Measurements from ENCODE around the gene ZNF277. TPM values are rescaled to one million over a fixed set of nuclear protein-coding genes. Genes with fewer than 3 reads are reported as not detected.
"Not testable (repeated sequence)": the region's sequence is repeated elsewhere in the genome, so short reads cannot be mapped to it uniquely, and the experiment has no call there.

Gene ZNF277
- total RNA-seq, 1 experiment from 2014 or later: 12.8 TPM

DNA sequence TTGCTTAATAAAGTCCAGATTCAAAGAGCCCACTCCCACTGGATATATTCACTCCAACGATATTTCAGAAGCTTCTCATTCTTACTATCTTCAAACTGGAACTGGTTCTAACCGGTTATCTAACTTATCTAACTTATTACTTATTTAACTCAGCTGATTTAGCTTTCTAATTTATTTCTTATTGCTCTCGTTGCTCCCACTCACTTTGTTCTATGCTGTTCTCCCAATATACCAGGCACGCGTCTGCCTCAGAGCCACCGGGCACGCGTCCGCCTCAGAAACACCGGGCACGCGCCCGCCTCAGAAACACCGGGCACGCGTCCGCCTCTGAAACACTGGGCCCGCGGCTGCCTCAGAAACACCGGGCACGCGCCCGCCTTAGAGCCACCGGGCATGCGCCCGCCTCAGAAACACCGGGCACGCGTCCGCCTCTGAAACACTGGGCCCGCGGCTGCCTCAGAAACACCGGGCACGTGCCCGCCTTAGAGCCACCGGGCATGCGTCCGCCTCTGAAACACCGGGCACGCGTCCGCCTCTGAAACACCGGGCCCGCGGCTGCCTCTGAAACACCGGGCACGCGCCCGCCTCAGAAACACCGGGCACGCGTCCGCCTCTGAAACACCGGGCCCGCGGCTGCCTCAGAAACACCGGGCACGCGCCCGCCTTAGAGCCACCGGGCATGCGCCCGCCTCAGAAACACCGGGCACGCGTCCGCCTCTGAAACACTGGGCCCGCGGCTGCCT is 184.8 kb downstream of the ZNF277 start:
- H3K27ac ChIP-seq (ENCODE audit: low read length); H3K4me1 ChIP-seq (ENCODE audit: control insufficient read depth, insufficient read depth, low read length); intact Hi-C loops (cut with micrococcal nuclease; ENCODE audit: unreplicated experiment); H3K27me3 ChIP-seq (ENCODE audit: control insufficient read depth, insufficient read depth, low read length); H3K36me3 ChIP-seq (ENCODE audit: control insufficient read depth, insufficient read depth, low read length); H3K9me3 ChIP-seq (ENCODE audit: control insufficient read depth, insufficient read depth, low read depth, low read length); CTCF ChIA-PET; in situ Hi-C loops (cut with HindIII; ENCODE audit: low pct_unique_long_range_greater_than_20kb, low sequenced_read_pairs); BruUV-seq (replicated peaks): not testable (repeated sequence)
- ATAC-seq (peak; percentile 72), DNase-seq (ENCODE audit: low read depth, low spot score) (peak; percentile 28)
- POLR2A ChIA-PET: interaction anchor here (0.7 kb wide), 1 partner anchor 304 kb away, joined by 3 read pairs; no protein-coding TSS in a partner anchor
- H3K4me3 ChIP-seq (ENCODE audit: low read depth in 2 of 2, low read length in 2 of 2): peak overlapping the region; percentile 45 to 79
- TF ChIP-seq TCF7L2 (IDR thresholded peaks at IDR 0.05; ENCODE audit: low read depth, low read length): peak; percentile 65

DNA sequence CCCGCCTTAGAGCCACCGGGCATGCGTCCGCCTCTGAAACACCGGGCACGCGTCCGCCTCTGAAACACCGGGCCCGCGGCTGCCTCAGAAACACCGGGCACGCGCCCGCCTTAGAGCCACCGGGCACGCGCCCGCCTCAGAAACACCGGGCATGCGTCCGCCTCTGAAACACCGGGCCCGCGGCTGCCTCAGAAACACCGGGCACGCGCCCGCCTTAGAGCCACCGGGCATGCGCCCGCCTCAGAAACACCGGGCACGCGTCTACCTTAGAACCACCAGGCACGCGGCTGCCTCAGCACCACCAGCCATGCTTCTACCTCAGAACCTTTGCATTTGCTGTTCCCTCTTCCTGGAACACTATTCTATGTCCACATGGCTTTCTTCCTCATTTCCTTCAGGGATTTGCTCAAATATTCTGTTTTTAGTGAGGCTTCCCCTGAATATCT is 185.4 kb downstream of the ZNF277 start:
- H3K9me3 ChIP-seq (ENCODE audit: control insufficient read depth, insufficient read depth, low read depth, low read length); H3K36me3 ChIP-seq (ENCODE audit: control insufficient read depth, insufficient read depth, low read length); in situ Hi-C loops (cut with HindIII; ENCODE audit: low pct_unique_long_range_greater_than_20kb, low sequenced_read_pairs); H3K4me1 ChIP-seq (ENCODE audit: control insufficient read depth, insufficient read depth, low read length); BruUV-seq (replicated peaks); intact Hi-C loops (cut with micrococcal nuclease; ENCODE audit: unreplicated experiment); H3K27me3 ChIP-seq (ENCODE audit: control insufficient read depth, insufficient read depth, low read length); CTCF ChIA-PET; POLR2A ChIA-PET: not testable (repeated sequence)
- peak overlapping the region; percentile 45 to 79 for H3K4me3 ChIP-seq (ENCODE audit: low read depth in 2 of 2, low read length in 2 of 2)
- DNase-seq (ENCODE audit: low read depth, low spot score) (peak; percentile 24), ATAC-seq (peak; percentile 91)
- H3K27ac ChIP-seq (ENCODE audit: low read length): peak overlapping the region; percentile 71
- peak; percentile 34; the same call in 1 of the 2 replicates for TF ChIP-seq TCF7L2 (IDR thresholded peaks at IDR 0.05; ENCODE audit: low read depth, low read length)

Other genes with a start within 250 kb of the ZNF277 start
- gene DOCK4, start 296 bp upstream of the ZNF277 start, total RNA-seq (2021; ENCODE audit: unreplicated experiment): 10.8 TPM
- 54.3 TPM for gene IFRD1, start 243.8 kb downstream of the ZNF277 start, total RNA-seq (2021; ENCODE audit: unreplicated experiment)